ENCODE data around the gene BPIFB2.

GRCh38 chr20:32966881-32967781, 40.4 kb upstream of the BPIFB2 start:
- TF ChIP-seq, protein P1, sequence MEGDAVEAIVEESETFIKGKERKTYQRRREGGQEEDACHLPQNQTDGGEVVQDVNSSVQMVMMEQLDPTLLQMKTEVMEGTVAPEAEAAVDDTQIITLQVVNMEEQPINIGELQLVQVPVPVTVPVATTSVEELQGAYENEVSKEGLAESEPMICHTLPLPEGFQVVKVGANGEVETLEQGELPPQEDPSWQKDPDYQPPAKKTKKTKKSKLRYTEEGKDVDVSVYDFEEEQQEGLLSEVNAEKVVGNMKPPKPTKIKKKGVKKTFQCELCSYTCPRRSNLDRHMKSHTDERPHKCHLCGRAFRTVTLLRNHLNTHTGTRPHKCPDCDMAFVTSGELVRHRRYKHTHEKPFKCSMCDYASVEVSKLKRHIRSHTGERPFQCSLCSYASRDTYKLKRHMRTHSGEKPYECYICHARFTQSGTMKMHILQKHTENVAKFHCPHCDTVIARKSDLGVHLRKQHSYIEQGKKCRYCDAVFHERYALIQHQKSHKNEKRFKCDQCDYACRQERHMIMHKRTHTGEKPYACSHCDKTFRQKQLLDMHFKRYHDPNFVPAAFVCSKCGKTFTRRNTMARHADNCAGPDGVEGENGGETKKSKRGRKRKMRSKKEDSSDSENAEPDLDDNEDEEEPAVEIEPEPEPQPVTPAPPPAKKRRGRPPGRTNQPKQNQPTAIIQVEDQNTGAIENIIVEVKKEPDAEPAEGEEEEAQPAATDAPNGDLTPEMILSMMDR (IDR thresholded peaks at IDR 0.05; ENCODE audit: insufficient read depth, low read depth, low read length) = no peak
- TF ChIP-seq EZH2 (IDR thresholded peaks at IDR 0.05; ENCODE audit: insufficient read depth, low read length) = no peak

Data from astrocyte (in vitro differentiated cells and primary cell).